Measurements from ENCODE around the gene MICAL2. TPM values are rescaled to one million over a fixed set of nuclear protein-coding genes. Genes with fewer than 3 reads are reported as not detected.

The MICAL2 gene
- total and polyA plus RNA-seq, 2 of the 13 experiments (the other 11 are each of a cell fraction or from before 2014, with no cell fraction given) = 0.78 to 1.1 TPM

- no peaks in the 10 kb centered on the region for H3K79me2 ChIP-seq (ENCODE audit: insufficient read depth, low read length)
- POLR2A ChIA-PET = no interaction called here
- no peak for ATAC-seq
- no peaks in the 10 kb centered on the region for H3K36me3 ChIP-seq (replicated peaks in 1 of 2; ENCODE audit: control insufficient read depth in 1 of 2, insufficient read depth in 2 of 2, low read length in 2 of 2)
- DNase-seq (ENCODE audit: low spot score) = no peak
- no peaks in the 10 kb centered on the region for H3K27me3 ChIP-seq (ENCODE audit: control insufficient read depth in 1 of 2, insufficient read depth in 2 of 2, low read length in 2 of 2)
- H3K4me2 ChIP-seq (ENCODE audit: low read depth, low read length) = no peak overlapping the region
- intact Hi-C loops (cut with micrococcal nuclease; ENCODE audit: unreplicated experiment) (no loop called here), in situ Hi-C loops (cut with HindIII; ENCODE audit: extremely low pct_ligation_motif_present, low pct_unique_long_range_greater_than_20kb) (no loop called here)
- H3K4me1 ChIP-seq (ENCODE audit: insufficient read depth, low read length) = peaks cover 28% of the 10 kb centered on the region
- CTCF ChIA-PET (ENCODE audit: low intra/inter-chr PET ratio, low total read pairs) = no interaction called here
- FAIRE-seq = no peak
- H4K20me1 ChIP-seq (ENCODE audit: insufficient read depth, low read length) = no peaks in the 10 kb centered on the region
- no peak overlapping the region for H3K4me3 ChIP-seq (replicated peaks in 1 of 3; ENCODE audit: insufficient read depth in 1 of 3, low read depth in 2 of 3, low read length in 3 of 3)
- H2AFZ ChIP-seq (ENCODE audit: low read length) = no peak overlapping the region
- no peak overlapping the region for H3K9ac ChIP-seq (ENCODE audit: insufficient read depth, low read depth, low read length)
- WGBS (ENCODE audit: low lambda C conversion rate) = 36% methylated on average over 4 of the region's 5 CpGs
- H3K27ac ChIP-seq (ENCODE audit: extremely low read length, insufficient read depth, low read length) = no peak overlapping the region
- H3K9me3 ChIP-seq (ENCODE audit: low read length) = no peaks in the 10 kb centered on the region
- TF ChIP-seq ZNF451 (CRISPR knock-in tag; IDR thresholded peaks at IDR 0.05) (no peak), KMT2B (CRISPR knock-in tag; IDR thresholded peaks at IDR 0.05) (no peak), TEAD3 (CRISPR knock-in tag; optimal IDR thresholded peaks at IDR 0.05; ENCODE audit: borderline replicate concordance) (no peak), BRF2 (CRISPR knock-in tag; IDR thresholded peaks at IDR 0.05) (no peak), ZNF660 (CRISPR knock-in tag; IDR thresholded peaks at IDR 0.05; ENCODE audit: borderline replicate concordance, low read depth) (no peak)
- BruUV-seq (replicated peaks) = no TSS peak
Observed at GRCh38 chr11:12213883-12214282, 103.5 kb downstream of the MICAL2 start.

DNA sequence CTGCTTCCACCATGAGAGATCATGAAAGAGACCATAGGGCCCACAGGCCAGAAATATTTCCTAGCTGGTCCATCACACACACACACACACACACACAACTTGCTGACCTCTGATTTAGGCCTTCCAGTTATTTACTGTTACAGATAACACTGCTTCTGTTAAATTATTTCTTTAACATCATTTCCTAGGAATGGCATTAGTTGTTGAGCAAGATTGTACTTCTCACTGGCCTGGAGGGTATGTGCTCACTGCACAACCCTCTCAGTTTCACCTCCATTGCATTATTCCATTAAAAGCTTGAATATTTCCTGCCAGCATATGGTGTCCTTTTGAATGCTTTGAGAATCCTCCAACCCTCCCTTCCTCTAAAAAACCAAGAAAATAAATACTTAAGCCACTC lies 104.4 kb downstream of the MICAL2 start:
- ATAC-seq (no peak), FAIRE-seq (no peak), DNase-seq (ENCODE audit: low spot score) (no peak)
- CTCF ChIA-PET (ENCODE audit: low intra/inter-chr PET ratio, low total read pairs) = no interaction called here
- no peaks in the 10 kb centered on the region for H3K79me2 ChIP-seq (ENCODE audit: insufficient read depth, low read length)
- in situ Hi-C loops (cut with HindIII; ENCODE audit: extremely low pct_ligation_motif_present, low pct_unique_long_range_greater_than_20kb) = no loop called here
- H3K36me3 ChIP-seq (replicated peaks in 1 of 2; ENCODE audit: control insufficient read depth in 1 of 2, insufficient read depth in 2 of 2, low read length in 2 of 2) = no peaks in the 10 kb centered on the region
- no TSS peak for BruUV-seq (replicated peaks)
- no peaks in the 10 kb centered on the region for H4K20me1 ChIP-seq (ENCODE audit: insufficient read depth, low read length)
- no peaks in the 10 kb centered on the region for H3K27me3 ChIP-seq (ENCODE audit: control insufficient read depth in 1 of 2, insufficient read depth in 2 of 2, low read length in 2 of 2)
- no peak overlapping the region for H3K27ac ChIP-seq (ENCODE audit: extremely low read length, insufficient read depth, low read length)
- intact Hi-C loops (cut with micrococcal nuclease; ENCODE audit: unreplicated experiment) = no loop called here
- no peaks in the 10 kb centered on the region for H3K9me3 ChIP-seq (ENCODE audit: low read length)
- no peak overlapping the region for H3K4me2 ChIP-seq (ENCODE audit: low read depth, low read length)
- H3K4me1 ChIP-seq (ENCODE audit: insufficient read depth, low read length) = peaks cover 36% of the 10 kb centered on the region
- no peak overlapping the region for H3K4me3 ChIP-seq (replicated peaks in 1 of 3; ENCODE audit: insufficient read depth in 1 of 3, low read depth in 2 of 3, low read length in 3 of 3)
- H2AFZ ChIP-seq (ENCODE audit: low read length) = no peak overlapping the region
- POLR2A ChIA-PET = no interaction called here
- TF ChIP-seq ZNF414 (CRISPR knock-in tag; IDR thresholded peaks at IDR 0.05) (no peak), ISL2 (CRISPR knock-in tag; IDR thresholded peaks at IDR 0.05) (no peak), ZNF3 (CRISPR knock-in tag; IDR thresholded peaks at IDR 0.05) (no peak), YEATS2 (CRISPR knock-in tag; IDR thresholded peaks at IDR 0.05; ENCODE audit: borderline replicate concordance) (no peak), BORCS8-MEF2B (CRISPR knock-in tag; IDR thresholded peaks at IDR 0.05) (no peak), ZBTB7B (CRISPR knock-in tag; IDR thresholded peaks at IDR 0.05) (no peak), KDM6A (CRISPR knock-in tag; IDR thresholded peaks at IDR 0.05; ENCODE audit: low read depth) (no peak), ONECUT2 (CRISPR knock-in tag; IDR thresholded peaks at IDR 0.05) (no peak)
- TF ChIP-seq, protein P1, sequence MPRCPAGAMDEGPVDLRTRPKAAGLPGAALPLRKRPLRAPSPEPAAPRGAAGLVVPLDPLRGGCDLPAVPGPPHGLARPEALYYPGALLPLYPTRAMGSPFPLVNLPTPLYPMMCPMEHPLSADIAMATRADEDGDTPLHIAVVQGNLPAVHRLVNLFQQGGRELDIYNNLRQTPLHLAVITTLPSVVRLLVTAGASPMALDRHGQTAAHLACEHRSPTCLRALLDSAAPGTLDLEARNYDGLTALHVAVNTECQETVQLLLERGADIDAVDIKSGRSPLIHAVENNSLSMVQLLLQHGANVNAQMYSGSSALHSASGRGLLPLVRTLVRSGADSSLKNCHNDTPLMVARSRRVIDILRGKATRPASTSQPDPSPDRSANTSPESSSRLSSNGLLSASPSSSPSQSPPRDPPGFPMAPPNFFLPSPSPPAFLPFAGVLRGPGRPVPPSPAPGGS (CRISPR knock-in tag; IDR thresholded peaks at IDR 0.05) = no peak
- H3K9ac ChIP-seq (ENCODE audit: insufficient read depth, low read depth, low read length) = no peak overlapping the region
